Superior temporal gyrus (tissue), 1 donor: Measurements from ENCODE around the gene EIF4E.
"Not testable (repeated sequence)": the region's sequence is repeated elsewhere in the genome, so short reads cannot be mapped to it uniquely, and the experiment has no call there.

Experiments
- DNase-seq: peaks from one replicate; pipeline ENCODE4 v3.0.0-alpha.2; 2016; ENCODE audit errors: extremely low spot score

The EIF4E gene

DNA sequence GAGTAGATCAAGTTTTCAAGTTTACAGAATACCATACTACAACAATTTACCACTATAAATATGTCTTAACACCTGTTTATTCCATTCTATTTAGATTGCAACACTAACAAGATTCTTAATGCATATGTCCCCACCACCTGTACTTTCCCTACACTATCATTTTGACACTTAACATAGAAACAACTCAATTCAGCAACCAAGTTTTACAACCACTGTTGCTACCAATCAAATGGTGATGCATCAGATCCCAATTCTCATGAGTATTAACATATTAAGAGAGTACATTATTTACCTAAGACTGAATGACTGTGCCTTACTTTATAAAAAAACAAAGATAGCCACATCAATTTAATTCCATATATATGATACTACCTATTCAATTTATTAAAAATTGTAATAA lies 49.4 kb downstream of the EIF4E start:
- DNase-seq = no peak

GRCh38 chr4:98873059-98873458 lies 55.9 kb downstream of the EIF4E start:
- no peak for DNase-seq

GRCh38 chr4:98872120-98872906 lies 56.6 kb downstream of the EIF4E start:
- DNase-seq = not testable (repeated sequence)

DNA sequence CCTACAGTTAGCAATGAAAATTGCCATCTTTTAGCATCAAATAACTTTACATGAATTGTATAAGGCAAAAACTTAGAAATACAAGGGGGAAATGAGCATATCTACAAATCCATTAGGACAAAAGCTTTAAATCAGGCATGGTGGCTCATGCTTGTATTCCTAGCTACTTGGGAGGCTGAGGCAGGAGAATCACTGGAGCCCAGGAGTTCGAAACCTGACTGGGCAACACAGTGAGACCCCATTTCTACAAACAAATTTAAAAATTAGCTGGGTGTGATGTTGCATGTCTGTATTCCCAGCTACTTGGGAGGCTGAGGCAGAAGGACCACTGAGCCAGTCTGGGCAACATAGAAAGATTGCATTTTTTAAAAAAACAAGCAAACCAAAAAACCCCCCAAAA lies 61.3 kb downstream of the EIF4E start:
- DNase-seq = no peak

GRCh38 chr4:98865059-98865458 lies 63.9 kb downstream of the EIF4E start:
- no peak for DNase-seq

- DNase-seq = no peak
Measured at GRCh38 chr4:98864560-98864959, 64.4 kb downstream of the EIF4E start.

GRCh38 chr4:98862371-98862770 lies 66.6 kb downstream of the EIF4E start:
- no peak for DNase-seq

GRCh38 chr4:98861100-98861884 lies 67.6 kb downstream of the EIF4E start:
- DNase-seq = no peak

DNA sequence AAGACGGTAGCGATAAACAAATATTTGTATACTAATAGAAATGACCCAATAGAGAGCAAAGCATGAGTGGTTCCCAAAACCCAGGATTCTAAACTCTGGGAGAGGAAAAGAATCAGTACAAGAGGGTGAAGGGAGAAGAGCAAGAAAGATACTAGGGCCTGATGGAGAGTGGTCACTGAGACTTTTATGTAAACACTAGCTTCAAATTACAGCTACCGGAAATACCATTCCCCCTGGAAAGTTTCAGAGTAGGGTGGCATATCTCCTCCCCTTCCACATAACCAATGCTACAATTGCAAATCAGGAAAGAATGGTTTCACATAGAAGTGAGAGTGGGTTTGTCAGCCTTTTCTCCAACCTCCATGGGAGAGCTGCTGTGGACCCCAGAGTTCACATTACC lies 77.1 kb downstream of the EIF4E start:
- no peak for DNase-seq

GRCh38 chr4:98850937-98851336 lies 78.0 kb downstream of the EIF4E start:
- no peak for DNase-seq

GRCh38 chr4:98848448-98848847 lies 80.5 kb downstream of the EIF4E start:
- no peak for DNase-seq

- DNase-seq = no peak
Measured at GRCh38 chr4:98845960-98846359, 83.0 kb downstream of the EIF4E start.

GRCh38 chr4:98842917-98843316 lies 86.0 kb downstream of the EIF4E start:
- not testable (repeated sequence) for DNase-seq

DNA sequence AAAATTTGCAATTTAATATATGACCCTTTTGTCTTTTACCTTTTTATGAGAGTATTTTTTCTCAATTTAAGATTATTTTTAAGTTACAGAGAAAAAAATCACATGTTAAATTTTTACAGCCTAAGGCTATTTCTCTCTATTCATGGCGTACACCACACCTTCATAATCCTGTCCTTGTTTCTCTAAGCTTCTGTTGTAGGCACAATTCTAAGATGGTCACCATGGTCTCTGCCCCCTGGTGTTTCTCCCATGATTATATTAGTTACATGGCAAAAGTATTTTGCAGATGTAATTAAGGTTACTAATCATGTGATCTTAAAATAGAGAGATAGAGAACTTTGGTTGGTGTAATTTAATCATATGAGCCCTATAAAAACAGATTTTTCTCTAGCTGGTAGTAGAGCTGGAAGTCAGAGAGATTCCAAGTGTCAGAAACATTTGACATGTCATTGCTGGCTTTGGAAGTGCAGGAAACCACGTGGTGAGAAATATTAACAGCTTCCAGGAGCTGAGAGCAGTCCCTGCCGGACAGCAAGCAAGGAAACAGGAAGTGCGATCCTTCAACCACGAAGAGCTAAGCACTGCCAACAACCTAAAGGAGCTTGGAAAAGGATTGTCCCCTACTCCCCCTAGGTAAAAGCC lies 89.8 kb downstream of the EIF4E start:
- peak; percentile 26 for DNase-seq

GRCh38 chr4:98838531-98838930 lies 90.4 kb downstream of the EIF4E start:
- DNase-seq = peak; percentile 25

- DNase-seq = no peak
Measured at GRCh38 chr4:98833384-98833783, 95.5 kb downstream of the EIF4E start.

DNA sequence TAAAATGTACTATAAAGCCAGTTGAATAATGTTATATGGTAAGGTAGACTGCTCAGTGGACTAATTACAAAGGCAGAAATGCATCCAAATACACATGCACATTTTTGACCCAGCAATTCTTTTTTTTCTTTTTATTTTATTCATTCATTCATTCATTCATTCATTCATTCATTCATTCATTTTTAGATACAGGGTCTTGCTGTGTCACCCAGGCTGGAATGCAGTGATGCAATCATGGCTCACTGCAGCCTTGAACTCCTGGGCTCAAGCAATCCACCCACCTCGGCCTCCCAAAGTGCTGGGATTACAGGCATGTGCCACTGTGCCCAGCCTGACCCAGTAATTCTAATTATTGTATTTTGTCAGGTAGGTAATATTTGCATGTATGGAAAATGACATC lies 97.9 kb downstream of the EIF4E start:
- not testable (repeated sequence) for DNase-seq
